ENCODE data around the gene PIP5K1C.
A peak's percentile ranks its signal among the peaks of the same experiment; 100 is the strongest.

PIP5K1C gene

GRCh38 chr19:3608079-3608641, 92.1 kb downstream of the PIP5K1C start:
- DNase-seq: no peak

- DNase-seq: no peak
These were observed 92.8 kb downstream of the PIP5K1C start for GRCh38 chr19:3607303-3608078.

GRCh38 chr19:3606690-3607289, 93.5 kb downstream of the PIP5K1C start, which contains the start of gene TBXA2R:
TSS of gene TBXA2R (minus strand) at chr19:3606875. CDS start at chr19:3600634, 6,241 bp downstream.
- no peak for DNase-seq

GRCh38 chr19:3606174-3606689, 94.0 kb downstream of the PIP5K1C start:
- DNase-seq: peak; percentile 7

- no peak for DNase-seq
These were observed 94.5 kb downstream of the PIP5K1C start for GRCh38 chr19:3605770-3606169.

- DNase-seq: no peak
These were observed 94.9 kb downstream of the PIP5K1C start for GRCh38 chr19:3605361-3605760.

- DNase-seq: peak; percentile 4
These were observed 95.3 kb downstream of the PIP5K1C start for GRCh38 chr19:3604987-3605343.

- DNase-seq: no peak
These were observed 95.9 kb downstream of the PIP5K1C start for GRCh38 chr19:3604227-3604986.

- DNase-seq: no peak
These were observed 97.0 kb downstream of the PIP5K1C start for GRCh38 chr19:3603121-3603811.

GRCh38 chr19:3601021-3601420, 99.2 kb downstream of the PIP5K1C start:
- DNase-seq: no peak

- DNase-seq: no peak
These were observed 100.5 kb downstream of the PIP5K1C start for GRCh38 chr19:3599776-3600187.

GRCh38 chr19:3595521-3596061, 104.7 kb downstream of the PIP5K1C start:
- no peak for DNase-seq

- no peak for DNase-seq
These were observed 107.1 kb downstream of the PIP5K1C start for GRCh38 chr19:3593156-3593555.

GRCh38 chr19:3591876-3592613, 108.2 kb downstream of the PIP5K1C start:
- DNase-seq: no peak

- DNase-seq: no peak
These were observed 109.1 kb downstream of the PIP5K1C start for GRCh38 chr19:3590991-3591659.

GRCh38 chr19:3589949-3590348, 110.3 kb downstream of the PIP5K1C start:
- DNase-seq: no peak

GRCh38 chr19:3589439-3589838, 110.8 kb downstream of the PIP5K1C start:
- DNase-seq: no peak

- DNase-seq: no peak
These were observed 113.4 kb downstream of the PIP5K1C start for GRCh38 chr19:3586707-3587346.

- no peak for DNase-seq
These were observed 114.1 kb downstream of the PIP5K1C start for GRCh38 chr19:3586127-3586626.

Data from activated effector memory CD4-positive, alpha-beta T cell treated with Interleukin-2 at 50 U/mL for 16 hours (primary cell).